NCI-H1436 (cell line): ENCODE data around the gene PLCB1.
A peak's percentile ranks its signal among the peaks of the same experiment; 100 is the strongest.

Experiments
- DNase-seq: peaks from one replicate; lab custom pipeline; 2025; lab: John Stamatoyannopoulos, UW

PLCB1 gene

GRCh38 chr20:8246153-8246552 lies 114.1 kb downstream of the PLCB1 start:
- no peak for DNase-seq

- DNase-seq: no peak
These were observed 114.7 kb downstream of the PLCB1 start for GRCh38 chr20:8246716-8247115.

GRCh38 chr20:8248051-8248450 lies 116.0 kb downstream of the PLCB1 start:
- DNase-seq: no peak

GRCh38 chr20:8249634-8250033 lies 117.6 kb downstream of the PLCB1 start:
- DNase-seq: no peak

- DNase-seq: no peak
These were observed 118.6 kb downstream of the PLCB1 start for GRCh38 chr20:8250539-8251200.

- no peak for DNase-seq
These were observed 119.1 kb downstream of the PLCB1 start for GRCh38 chr20:8251201-8251575.

GRCh38 chr20:8254911-8255582 lies 123.0 kb downstream of the PLCB1 start:
- no peak for DNase-seq

GRCh38 chr20:8255945-8256632 lies 124.0 kb downstream of the PLCB1 start:
- no peak for DNase-seq

- DNase-seq: no peak
These were observed 128.8 kb downstream of the PLCB1 start for GRCh38 chr20:8260837-8261251.

GRCh38 chr20:8262721-8263120 lies 130.7 kb downstream of the PLCB1 start:
- DNase-seq: no peak

GRCh38 chr20:8265588-8265987 lies 133.5 kb downstream of the PLCB1 start:
- DNase-seq: no peak

- DNase-seq: peak; percentile 27
These were observed 134.9 kb downstream of the PLCB1 start for GRCh38 chr20:8267009-8267408.

- DNase-seq: no peak
These were observed 139.7 kb downstream of the PLCB1 start for GRCh38 chr20:8271727-8272126.

- DNase-seq: no peak
These were observed 140.7 kb downstream of the PLCB1 start for GRCh38 chr20:8272766-8273165.

GRCh38 chr20:8284902-8285301 lies 152.8 kb downstream of the PLCB1 start:
- no peak for DNase-seq

GRCh38 chr20:8287340-8287739 lies 155.3 kb downstream of the PLCB1 start:
- DNase-seq: peak; percentile 46

GRCh38 chr20:8291200-8291599 lies 159.1 kb downstream of the PLCB1 start:
- no peak for DNase-seq

GRCh38 chr20:8291873-8292272 lies 159.8 kb downstream of the PLCB1 start:
- DNase-seq: no peak

- no peak for DNase-seq
These were observed 160.7 kb downstream of the PLCB1 start for GRCh38 chr20:8292793-8293192.

- DNase-seq: no peak
These were observed 161.7 kb downstream of the PLCB1 start for GRCh38 chr20:8293750-8294149.

GRCh38 chr20:8296536-8296935 lies 164.5 kb downstream of the PLCB1 start:
- no peak for DNase-seq

GRCh38 chr20:8298426-8299043 lies 166.5 kb downstream of the PLCB1 start:
- no peak for DNase-seq

GRCh38 chr20:8299921-8300320 lies 167.9 kb downstream of the PLCB1 start:
- DNase-seq: no peak
